Fibroblast of villous mesenchyme (primary cell): ENCODE data around the gene CIT. TPM values are rescaled to one million over a fixed set of nuclear protein-coding genes. Genes with fewer than 3 reads are reported as not detected.

ENCODE experiments used
- DNase-seq: peaks from one replicate; pipeline ENCODE4 v3.0.0-alpha.2; 2010; ENCODE audit warnings: low read depth
- H3K4me3 ChIP-seq: 2 replicates; pipeline ENCODE4 v1.5.1; 2011; ENCODE audit warnings: low read depth, mild to moderate bottlenecking, low read length
- total RNA-seq: library from RNA; depleted of rRNA; stranded (reverse); fragments of >200 nt; gene quantifications from 2 replicates; pipeline ENCODE4 v1.2.3, GENCODE V29; 2012
- TF ChIP-seq, protein P1 (sequence below): IDR thresholded peaks from 2 replicates; pipeline ENCODE4 v1.5.1; 2012; ENCODE audit warnings: low read depth, mild to moderate bottlenecking, low read length; ENCODE audit not compliant: insufficient read depth

CIT gene
- total RNA-seq, 1 donor, result 20.7 TPM

- no peak for DNase-seq
- TF ChIP-seq, protein P1, sequence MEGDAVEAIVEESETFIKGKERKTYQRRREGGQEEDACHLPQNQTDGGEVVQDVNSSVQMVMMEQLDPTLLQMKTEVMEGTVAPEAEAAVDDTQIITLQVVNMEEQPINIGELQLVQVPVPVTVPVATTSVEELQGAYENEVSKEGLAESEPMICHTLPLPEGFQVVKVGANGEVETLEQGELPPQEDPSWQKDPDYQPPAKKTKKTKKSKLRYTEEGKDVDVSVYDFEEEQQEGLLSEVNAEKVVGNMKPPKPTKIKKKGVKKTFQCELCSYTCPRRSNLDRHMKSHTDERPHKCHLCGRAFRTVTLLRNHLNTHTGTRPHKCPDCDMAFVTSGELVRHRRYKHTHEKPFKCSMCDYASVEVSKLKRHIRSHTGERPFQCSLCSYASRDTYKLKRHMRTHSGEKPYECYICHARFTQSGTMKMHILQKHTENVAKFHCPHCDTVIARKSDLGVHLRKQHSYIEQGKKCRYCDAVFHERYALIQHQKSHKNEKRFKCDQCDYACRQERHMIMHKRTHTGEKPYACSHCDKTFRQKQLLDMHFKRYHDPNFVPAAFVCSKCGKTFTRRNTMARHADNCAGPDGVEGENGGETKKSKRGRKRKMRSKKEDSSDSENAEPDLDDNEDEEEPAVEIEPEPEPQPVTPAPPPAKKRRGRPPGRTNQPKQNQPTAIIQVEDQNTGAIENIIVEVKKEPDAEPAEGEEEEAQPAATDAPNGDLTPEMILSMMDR, result no peak
- no peak overlapping the region for H3K4me3 ChIP-seq
These were observed 146.7 kb downstream of the CIT start for GRCh38 chr12:119730381-119730780.

DNA sequence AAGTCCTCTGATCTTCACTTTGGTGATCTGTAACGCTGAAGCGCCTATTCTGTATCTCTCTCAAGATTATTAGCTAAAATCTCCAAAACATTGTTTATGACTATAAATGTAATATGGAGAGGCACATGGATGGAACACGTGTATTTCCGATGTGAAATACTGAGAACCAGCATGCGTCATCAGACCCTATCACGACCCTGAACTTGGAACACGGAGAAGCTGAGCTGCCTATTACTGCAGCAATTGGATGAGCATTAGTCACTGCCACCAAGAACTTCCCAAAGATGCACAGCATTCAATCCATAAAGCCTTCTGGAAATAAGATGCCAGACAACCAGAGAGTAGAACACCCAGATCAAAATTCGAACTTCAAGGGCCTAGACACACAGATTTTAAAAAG lies 147.2 kb downstream of the CIT start:
- DNase-seq, result no peak
- H3K4me3 ChIP-seq, result no peak overlapping the region
- TF ChIP-seq, protein P1, result no peak

GRCh38 chr12:119728444-119728745 lies 148.7 kb downstream of the CIT start:
- TF ChIP-seq, protein P1, result no peak
- DNase-seq, result no peak
- no peak overlapping the region for H3K4me3 ChIP-seq

DNA sequence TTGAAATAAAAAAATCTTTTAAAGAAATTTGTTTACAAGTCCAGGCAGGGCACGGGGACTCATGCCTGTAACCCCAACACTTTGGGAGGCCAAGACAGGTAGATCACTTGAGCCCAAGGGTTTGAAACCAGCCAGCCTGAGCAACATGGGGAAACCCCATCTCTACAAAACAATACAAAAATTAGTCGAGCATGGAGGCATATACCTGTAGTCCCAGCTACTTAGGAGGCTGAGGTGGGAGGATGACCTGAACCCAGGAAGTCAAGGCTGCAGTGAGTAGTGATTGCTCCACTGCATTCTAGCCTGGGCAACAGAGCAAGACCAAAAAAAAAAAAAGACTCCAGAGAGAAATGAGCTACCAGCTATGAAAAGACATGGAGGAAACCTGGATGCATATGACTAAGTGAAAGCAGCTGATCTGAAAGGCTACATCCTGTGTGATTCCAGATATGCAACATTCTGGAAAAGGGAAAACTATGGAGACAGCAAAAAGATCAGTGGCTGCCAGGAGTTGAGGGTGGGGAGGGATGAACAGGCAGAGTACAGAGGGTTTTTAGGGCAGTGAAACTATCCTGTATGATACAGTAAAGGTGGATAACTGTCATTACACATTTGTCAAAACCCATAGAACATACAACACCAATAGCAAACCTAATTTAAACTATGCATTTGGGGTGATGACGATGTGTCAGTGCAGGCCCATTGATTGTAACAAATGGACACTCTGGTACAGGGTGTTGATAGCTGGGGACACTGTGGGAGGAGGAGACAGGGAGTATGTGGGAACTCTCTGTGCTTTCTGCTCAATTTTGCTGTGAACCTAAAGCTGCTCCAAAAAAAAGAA lies 149.3 kb downstream of the CIT start:
- TF ChIP-seq, protein P1, result no peak
- no peak for DNase-seq
- no peak overlapping the region for H3K4me3 ChIP-seq

DNA sequence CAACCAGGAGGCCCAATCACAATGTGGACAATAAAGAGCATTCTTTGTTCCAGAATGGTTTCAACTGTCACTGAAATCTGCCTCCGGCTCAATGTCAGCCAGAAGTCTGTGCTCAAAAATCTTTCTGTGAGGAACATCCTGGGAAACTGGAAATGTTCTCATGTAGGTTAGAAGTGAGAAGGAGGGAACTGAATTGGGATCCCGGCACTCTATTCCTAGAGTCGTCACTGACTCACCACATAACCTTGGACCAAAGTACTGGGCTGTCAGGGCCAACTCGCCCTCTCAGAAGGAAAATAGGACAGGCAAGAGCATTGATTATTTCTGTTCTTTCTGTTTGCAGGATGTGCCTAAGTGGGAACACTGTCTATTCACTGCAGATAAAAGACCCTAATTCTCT lies 151.6 kb downstream of the CIT start:
- no peak overlapping the region for H3K4me3 ChIP-seq
- no peak for DNase-seq
- TF ChIP-seq, protein P1, result no peak

DNA sequence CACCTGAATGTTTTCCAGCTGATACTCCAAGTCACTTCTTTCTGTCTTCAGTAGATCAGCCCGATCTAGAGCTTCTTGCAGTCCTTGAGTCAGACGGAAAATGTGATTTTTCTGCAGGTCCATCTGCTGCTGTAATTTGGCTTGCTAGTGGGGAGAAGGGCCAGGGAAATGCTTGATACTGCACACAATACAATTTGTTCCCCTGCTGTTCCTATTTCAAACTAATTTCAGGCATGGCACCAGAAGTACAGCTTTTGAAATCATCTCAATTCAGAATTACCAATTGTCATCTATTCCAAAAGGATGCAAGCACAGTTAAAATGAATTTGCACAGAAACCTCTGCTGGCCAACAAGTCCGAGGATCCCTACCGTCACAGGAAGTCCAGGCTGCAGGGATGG lies 155.8 kb downstream of the CIT start:
- no peak overlapping the region for H3K4me3 ChIP-seq
- TF ChIP-seq, protein P1, result no peak
- DNase-seq, result no peak

GRCh38 chr12:119720349-119720748 lies 156.8 kb downstream of the CIT start:
- no peak for DNase-seq
- H3K4me3 ChIP-seq, result no peak overlapping the region
- TF ChIP-seq, protein P1, result no peak
